Ureter (tissue), 1 donor: ENCODE measurements around the gene CRACDL. TPM values are rescaled to one million over a fixed set of nuclear protein-coding genes. Genes with fewer than 3 reads are reported as not detected.
A peak's percentile ranks its signal among the peaks of the same experiment; 100 is the strongest.

Experiments used
- DNase-seq: peaks from one replicate; pipeline ENCODE4 v3.0.0-alpha.2; 2020; ENCODE audit warnings: low spot score
- total RNA-seq: library from RNA; stranded (reverse); gene quantifications from one replicate; pipeline ENCODE4 v1.2.4, GENCODE V29; 2023
- donor health status: DM: yes; HTN: yes; CAD: no.

Gene CRACDL
- total RNA-seq, 1 donor from 2014 or later: 25.5 TPM

DNA sequence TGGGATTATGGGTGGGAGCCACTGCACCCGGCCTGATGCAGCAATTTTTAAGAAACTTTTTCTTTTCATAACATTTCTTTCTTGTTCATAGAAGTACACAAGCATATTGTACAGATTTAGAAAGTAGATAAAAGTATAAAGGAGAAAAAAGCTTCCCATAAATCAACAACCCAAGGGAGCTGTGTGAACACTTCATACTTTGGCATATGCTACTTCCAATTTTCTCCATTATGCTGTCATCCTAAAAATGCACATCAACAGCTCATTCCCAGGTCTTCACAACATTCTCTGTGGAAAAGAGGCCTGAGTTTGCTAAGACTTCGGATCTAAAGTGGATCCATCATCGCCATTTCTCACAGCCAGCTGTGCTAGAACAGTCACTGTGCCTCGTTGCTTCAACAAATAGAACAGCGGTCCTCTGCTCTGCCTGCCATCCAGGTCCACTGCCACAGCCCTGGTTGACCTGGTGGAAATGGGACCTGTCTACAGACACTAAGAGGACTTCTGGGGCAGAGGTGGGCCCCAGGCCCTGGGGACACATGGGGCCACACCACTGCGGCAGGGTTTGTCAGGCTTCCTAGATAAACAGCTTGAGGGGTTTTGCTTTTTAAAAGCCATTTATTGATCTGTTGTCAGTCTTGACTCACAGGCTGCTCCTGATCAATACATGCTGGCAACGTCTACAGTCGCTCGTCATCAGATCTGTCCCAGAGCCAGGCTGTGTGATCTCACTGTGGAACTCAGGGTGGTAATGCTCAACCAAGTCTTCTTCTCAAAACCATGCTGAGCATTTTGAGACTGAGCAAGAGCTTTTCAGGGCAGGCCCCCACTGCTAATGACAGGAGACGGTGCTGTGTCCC lies 132.4 kb downstream of the CRACDL start:
- DNase-seq: peak; percentile 25

DNA sequence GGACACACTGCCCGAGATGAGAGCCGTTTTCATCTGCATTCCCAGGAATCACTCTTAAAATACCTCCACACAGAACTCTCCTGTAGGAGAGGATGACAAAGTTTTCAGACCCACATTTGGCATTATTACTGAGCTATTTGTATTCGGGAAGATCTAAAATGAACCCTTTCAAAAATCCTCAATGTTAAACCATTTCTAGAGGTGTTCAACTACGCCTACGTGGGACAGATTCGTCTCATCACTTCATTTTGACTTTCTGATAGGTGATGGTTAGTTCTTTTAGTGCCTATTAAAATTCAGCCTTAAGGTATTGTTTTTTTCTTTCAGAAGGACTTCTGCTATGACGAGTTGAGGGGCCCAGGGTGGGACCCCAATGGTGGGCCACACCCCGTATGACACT lies 133.7 kb downstream of the CRACDL start:
- no peak for DNase-seq

DNA sequence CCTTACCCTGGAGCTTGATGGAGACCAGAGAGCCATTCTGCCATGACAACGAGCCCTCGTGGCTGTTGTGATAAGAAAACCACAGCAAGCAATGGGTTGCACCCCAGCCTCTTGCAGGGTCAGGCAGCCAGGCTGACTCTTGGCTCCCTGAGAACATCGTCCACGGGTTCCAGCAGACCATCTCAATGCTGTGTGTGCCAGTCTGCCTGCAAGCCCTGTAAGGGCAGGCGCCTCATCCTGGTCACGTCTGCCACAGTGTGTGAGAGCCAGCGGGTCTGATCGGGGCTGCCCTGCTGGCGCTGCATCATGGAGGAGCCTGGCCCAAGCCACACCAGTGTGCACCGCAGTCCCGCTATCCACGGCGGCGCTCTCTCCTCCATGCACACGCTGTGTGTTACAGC lies 134.1 kb downstream of the CRACDL start:
- peak; percentile 27 for DNase-seq

DNA sequence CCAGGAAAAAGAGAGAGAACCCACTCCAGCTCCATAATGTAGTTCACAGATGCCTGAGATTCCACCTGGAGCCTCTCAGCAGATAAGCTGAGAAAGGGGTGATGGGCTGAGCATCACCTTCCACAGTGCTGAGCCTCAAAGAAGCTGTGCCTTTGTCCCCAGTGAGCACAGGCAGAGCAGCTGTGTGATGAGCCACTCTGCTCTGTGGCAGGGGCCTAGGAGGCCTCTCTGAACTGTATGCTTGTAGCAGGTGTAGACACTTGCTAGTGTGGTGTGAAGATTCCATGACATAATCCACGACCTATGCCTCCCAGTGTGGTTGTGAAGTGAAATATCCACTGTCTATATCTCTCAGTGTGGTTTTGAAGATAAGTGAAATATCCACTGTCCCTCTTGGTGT lies 134.7 kb downstream of the CRACDL start:
- peak; percentile 15 for DNase-seq

DNA sequence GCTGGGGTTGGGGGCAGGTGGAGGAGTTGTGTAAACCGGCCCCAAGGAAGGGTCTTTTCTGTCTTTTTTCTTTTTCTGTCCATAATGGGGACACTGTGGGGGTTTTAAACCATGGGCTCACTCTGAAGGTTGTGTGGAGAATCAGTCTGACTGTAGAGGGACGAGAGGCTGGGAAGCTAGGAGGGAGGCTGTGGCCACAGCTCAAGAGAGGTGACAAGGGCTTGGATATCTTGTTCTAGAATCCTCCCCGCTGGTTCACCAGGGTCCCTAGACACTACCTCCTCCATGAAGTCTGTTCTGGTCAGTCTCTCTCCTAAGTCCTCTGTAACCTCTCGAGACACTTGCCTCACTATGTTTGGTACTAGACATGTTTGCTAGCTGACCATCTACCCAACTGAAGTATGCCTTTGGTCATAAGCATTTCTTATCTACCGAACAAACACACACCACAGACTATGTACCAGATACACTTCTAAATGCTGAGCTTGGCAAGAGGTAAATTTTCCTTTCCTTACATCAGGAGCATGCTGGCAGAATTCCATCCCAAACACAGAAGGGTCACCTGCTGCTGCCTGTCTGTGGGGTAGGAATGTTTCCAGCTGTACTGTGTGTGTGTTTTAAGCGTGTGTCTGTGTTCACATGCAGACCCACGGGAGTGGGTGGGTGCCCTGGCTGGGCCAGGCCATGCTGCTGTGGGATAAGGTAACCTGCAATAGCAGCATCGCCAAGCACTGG lies 135.5 kb downstream of the CRACDL start:
- peak; percentile 28 for DNase-seq

DNA sequence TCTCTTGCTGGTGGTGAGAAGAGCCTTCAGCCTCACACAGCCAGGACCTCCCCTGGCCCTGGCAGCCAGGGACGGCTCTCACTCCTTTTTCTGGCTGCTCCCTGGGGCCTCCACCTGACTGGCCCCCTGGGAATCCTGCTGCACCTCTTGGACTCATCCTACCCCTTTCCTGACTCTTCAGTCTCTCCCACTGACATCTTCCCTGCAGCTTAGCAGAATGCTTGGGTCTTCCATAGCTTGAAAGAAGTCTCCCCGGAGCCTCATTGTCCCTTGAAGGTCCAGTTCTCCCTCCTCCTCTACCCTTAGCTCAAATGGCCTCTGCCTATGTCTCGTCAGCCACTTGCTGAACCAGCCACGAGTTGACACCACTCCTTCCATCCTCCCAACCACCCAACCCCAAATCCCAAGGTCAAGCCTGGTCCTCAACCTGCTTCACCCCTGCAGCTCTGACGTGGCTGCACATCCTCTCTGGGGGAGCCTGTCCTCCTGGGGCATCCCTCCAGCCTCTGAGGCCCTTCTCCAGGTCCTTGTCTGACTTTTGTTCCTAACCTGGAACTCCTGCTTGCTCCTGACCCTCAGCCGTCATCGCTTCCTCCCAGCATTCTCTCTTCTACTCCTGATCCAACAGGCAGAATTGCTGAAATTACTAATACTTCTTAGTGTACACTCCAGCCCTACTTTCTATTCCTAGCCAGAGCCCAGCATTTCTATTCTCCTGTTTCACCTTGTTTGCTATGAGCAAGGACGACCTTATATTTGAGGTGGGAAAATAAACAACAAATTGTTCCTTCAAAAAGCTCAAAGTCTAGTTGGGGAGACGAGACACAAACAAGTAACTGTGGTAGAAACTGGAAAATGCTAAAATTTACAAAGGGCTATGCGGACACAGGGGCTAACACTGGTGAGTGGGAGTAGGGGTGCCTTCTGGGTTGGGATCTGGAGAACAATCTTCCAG lies 136.4 kb downstream of the CRACDL start:
- DNase-seq: peak; percentile 27

DNA sequence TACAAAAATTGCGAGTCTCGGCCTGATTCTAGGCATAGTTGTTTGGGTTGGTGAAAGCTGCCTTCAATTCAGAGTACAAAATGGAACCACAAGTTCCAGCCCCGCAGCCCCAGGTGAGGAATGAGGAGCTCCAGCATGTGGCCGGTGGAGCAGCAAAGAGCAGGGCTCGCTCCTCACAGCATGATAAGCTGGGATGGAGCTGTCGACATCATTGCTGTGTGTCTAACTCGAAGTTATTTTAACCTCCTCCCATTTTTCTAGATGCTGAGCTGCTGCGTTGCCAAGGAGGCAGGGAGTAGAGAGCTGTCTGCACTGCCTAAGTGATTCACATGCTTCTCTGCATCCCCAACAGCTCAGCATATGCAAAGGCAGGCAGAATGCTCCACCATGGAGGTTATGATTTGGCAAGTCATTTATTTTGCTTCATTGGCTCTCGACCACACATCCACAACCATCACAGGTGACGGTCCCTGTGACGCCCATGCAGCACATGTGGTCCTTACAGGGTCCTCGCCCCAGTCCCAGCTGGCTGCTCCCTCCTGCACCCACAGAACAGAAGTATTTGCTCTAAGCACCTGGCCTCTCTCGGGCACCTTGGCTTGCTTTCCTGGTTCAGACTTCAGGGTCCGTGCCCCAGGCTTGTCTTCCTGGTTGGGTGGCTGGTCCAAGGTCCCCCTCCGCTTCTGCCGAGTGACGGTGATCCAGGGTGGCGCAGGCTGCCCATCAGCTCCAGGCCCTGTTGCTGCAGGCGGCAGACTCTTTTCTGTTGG lies 139.1 kb downstream of the CRACDL start:
- DNase-seq: peak; percentile 30

DNA sequence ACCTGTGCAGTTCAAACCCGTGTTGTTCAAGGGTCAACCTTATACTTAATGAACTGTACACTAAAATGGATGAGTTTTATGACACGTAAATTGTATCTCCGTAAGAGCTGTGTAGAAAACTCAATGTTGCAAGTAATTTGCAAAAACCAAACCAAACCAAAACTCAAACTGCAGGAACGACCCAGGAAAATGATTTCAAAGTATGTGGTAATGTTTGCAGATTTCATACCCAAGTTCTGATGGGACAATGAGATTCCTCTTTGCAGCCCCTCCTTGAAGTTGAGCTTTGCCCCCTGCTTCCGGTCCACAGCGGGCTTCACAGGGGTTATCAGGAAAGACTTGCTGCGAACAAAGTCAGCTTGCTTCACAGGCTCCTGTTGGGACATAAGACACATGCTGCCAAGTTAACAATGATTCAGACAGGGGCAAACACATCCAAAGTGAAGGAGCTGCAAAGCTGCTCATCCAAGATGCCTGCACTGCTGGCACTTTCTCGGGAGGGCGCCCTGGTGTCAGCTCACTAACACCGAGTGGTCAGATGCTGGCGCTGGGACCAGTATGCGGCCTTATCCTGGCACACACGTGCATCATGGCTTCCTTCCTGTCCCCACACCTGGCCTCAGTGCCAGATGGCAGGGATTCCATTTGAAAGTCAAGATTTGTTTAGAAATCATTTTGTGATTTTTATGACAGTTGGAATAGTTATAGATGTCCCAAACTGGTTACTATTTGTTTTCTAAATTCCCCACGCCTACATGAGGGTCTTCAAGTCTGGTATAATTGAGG lies 139.9 kb downstream of the CRACDL start:
- peak; percentile 39 for DNase-seq

DNA sequence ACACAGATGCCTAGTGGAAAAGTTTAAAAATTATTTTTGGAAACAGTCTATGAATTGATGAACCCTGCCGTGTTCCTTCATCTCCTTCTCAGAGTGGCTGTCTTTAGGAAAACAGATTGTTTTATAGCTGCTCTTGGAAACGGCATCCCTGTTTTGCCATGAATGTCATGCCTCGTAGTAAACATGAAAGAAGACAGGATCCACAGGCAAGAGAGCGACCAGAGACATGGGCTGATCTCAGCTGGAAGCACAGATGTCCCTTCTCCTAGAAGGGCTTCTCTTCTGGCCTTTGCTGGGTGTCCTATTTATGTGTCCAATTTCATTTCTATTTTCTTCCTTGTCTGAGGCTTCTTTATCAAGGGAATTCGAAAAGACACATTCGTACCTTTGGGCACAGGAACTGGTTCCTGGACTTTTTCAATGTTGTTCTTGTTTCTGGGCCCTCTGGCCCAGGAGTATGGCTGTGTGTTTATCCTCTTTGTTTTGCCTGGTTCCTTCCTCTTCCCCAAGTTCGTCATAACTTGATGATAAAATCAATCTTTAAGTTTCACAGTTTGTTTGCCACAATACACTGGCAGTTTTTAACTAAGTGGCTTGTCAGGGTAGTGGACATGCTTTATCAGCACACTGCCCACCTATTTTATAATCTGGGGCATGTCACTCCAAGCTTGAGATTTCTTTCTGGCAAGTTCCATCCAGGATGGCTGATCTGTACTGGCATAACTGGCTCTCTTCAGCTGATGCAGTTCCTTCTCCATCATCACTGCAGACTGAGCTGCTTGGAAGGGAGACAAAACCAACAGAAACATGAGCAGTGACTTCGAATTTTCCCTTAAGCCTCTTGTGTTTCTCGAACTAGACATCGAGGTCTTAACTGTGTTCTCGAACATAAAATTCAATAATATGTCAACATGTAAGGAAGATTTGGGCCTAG lies 141.9 kb downstream of the CRACDL start:
- peak; percentile 34 for DNase-seq

DNA sequence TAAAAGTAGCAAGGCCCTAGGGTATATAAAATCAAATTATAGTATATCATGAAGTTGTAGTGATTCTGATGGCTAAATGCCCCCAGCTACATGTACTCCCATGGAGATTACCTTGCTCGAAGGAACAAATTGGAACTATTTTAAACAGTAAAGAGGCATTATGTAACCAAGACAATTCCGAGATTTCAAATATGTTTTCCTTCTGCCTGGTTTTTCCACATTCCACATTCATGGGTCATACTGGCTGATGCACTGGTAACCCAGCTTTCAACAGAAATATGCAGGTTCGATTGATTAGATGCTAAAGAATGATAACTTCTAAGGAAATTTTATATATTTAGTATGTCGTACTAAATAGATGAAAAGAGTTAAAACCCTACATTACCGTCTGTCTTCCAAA lies 142.8 kb downstream of the CRACDL start:
- peak; percentile 29 for DNase-seq

DNA sequence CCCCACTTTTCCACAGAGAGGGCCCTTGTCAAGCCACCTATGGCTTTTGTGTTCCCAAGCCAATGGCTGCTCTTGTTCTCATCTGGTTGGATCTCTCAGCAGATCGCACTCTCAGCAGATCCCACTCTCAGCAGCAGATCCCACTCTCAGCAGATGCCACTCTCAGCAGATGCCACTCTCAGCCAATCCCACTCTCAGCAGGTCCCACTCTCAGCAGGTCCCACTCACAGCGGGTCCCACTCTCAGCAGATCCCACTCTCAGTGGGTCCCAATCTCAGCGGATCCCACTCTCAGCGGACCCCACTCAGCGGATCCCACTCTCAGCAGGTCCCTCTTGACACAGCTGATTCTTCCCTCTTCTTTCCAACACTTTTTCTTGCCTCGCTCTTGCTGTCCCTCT lies 145.8 kb downstream of the CRACDL start:
- DNase-seq: peak; percentile 20

DNA sequence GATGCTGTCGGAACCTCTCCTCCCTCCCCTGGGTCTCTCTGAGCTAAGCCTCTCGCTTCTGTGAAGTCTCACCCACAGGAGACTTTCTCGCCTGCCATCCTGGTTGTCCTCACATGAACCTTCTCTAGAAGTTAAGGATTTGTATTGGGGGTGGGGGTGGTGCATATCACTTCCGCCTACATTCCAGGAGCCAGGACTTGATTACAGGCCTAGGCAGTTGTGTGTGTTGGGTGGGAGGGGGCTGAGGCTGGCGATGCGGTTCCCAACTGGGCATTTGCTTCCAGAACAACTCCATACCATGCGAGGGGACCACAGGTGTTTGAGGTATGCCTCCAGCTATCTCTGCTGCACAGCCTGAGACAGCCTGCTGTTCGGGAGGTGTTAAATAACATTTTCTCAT lies 148.3 kb downstream of the CRACDL start:
- DNase-seq: no peak

DNA sequence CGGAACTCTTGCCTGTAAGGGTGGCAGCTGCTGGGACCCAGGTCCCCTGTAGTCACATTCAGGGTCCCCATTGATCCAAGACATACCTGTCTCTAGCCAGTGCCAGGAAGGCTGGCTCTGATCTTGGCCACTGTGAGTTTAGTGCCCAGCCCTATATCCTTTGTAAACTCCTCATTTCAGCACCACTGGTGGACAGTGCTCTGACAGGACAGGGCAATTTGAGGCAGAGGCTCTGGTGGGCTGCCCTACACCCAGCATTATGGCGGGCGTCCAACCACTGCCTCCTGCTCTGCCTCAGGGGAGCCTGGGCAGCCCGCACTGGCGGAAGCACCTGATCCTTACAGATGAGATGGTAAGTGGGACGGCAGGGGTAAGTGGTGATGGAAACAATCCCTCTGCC lies 149.8 kb downstream of the CRACDL start:
- DNase-seq: no peak

DNA sequence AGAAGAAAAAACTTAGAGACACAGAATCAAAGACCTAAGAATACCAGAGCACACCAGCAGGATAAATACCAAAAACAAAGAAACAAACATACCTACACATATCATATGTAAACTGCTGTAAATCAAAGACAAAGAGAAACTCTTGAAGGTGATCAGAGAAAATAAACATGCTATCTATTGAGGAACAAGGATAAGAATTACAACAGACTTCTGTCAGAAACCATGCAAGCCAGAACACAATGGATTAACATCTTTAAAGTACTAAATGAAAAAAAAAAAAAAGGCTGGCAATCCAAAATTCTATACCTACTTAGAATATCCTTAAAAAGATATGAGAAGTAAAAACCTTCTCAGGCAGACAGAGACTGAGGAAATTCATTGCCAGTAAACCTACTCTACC lies 153.5 kb downstream of the CRACDL start:
- DNase-seq: no peak

DNA sequence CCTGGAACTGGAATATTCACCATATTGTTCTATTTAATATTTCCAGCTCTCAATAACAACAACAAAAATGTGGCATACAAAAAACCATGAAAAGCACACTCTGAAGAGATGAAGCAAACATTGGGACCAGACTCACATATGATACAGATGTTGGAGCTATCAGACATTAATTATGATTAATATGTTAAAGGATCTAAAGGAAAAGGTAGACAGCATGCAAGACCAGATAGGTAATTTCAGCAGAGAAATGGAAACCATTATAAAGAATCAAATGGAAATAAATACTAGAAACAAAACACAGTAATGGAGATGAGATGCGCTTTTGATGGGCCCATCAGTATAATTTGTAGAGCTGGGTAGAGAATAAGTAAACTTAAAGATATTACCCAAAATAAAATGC lies 154.2 kb downstream of the CRACDL start:
- DNase-seq: no peak

DNA sequence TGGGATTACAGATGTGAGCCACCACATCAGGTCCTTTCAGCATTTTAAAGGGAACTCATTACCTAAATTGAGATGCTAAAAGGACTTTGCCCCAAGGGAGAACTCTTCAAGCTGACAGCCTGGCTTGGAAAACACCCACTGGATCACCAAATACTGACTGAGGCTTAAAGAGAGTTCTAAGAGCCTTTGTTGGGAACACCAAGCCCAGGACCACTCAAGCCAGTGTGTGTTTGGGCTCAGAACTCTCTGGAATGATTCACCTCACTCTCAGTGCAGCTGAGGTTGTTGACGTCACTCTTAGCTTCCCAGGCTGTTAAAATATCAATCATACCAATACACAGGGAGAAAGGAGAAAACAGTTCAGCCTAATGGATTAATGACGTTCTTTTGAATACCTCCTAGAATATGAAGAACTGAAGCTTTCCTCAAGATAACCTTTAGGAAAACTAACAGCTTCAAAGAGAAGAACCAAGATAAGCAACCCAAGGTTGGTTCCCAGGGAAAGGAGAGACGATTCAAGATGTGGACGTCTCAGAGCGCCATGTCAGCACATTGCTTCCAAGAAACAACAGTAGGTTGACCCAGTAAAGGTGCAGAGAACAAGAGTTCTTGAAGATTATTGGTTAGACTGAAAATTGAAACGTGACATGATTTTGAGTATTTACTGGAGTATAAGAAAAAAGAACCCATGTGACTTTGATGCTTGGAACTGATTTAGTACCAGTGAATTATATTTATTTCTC lies 157.1 kb downstream of the CRACDL start:
- DNase-seq: no peak

DNA sequence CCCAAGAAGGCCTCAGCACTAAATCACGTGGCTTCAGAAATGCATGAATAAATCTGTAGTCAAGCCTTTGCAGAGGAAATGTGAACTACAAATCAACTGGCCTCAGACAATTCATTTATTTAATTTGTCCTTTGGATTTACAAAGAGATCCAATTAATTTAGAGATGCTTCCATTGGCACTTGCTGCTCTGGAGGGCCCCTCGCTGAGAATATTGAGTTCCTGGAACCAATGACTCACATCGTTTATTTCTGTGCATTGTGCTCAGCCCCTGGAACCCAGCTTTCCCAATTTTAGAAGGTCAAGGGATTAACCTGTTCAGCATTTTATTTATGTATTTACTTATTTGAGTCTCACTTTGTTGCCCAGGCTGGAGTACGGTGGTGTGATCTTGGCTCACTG lies 157.9 kb downstream of the CRACDL start:
- DNase-seq: no peak

DNA sequence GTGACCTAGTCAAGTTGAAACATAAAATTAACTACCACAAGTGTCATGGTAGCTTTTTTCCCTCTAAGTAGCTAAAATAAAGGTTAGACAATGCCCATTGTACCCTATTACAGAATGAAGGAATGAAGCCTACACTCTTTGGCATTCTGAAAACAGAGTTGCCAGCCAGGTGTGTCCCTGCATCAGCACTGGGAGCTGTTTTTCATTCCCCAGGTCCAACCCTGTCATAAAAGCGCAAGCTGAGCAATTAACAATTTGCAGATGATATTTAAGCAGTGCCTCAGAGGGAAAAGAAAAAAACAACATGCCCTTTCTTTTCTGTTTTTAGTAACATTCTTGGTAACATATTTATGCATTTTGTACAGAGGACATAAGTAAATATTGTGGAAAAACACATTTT lies 158.3 kb downstream of the CRACDL start:
- DNase-seq: no peak

DNA sequence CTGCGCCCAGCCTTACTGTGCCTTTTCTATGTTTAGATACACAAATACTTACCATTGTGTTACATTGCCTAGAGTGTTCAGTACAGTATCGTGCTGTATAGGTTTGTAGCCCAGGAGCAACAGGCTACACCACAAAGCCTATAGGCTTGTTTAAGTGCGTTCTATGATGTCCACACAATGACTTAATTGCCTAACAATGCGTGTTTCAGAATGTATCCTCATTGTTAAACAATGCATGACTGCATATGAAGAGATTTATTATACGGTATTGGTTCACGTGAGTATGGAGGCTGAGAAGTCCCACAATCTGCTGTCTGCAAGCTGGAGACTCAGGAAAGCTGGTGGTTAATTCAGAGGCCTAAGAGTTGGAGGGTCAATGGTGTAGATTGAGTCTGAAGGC lies 158.9 kb downstream of the CRACDL start:
- no peak for DNase-seq
